Measurements from ENCODE around the gene LYRM4. TPM values are rescaled to one million over a fixed set of nuclear protein-coding genes. Genes with fewer than 3 reads are reported as not detected.

LYRM4 gene
- total RNA-seq, 1 donor from 2014 or later, result 19.2 TPM

GRCh38 chr6:5163247-5163646 is 97.5 kb downstream of the LYRM4 start:
- intact Hi-C loops (cut with DNase I), result no loop called here
- no peak for DNase-seq (ENCODE audit: extremely low spot score in 2 of 2)

GRCh38 chr6:5162355-5162754 is 98.4 kb downstream of the LYRM4 start:
- H3K9me3 ChIP-seq, result no peaks in the 10 kb centered on the region
- H3K36me3 ChIP-seq, result no peaks in the 10 kb centered on the region
- no peak overlapping the region for H3K27ac ChIP-seq
- intact Hi-C loops (cut with DNase I), result no loop called here
- TF ChIP-seq, protein P1, sequence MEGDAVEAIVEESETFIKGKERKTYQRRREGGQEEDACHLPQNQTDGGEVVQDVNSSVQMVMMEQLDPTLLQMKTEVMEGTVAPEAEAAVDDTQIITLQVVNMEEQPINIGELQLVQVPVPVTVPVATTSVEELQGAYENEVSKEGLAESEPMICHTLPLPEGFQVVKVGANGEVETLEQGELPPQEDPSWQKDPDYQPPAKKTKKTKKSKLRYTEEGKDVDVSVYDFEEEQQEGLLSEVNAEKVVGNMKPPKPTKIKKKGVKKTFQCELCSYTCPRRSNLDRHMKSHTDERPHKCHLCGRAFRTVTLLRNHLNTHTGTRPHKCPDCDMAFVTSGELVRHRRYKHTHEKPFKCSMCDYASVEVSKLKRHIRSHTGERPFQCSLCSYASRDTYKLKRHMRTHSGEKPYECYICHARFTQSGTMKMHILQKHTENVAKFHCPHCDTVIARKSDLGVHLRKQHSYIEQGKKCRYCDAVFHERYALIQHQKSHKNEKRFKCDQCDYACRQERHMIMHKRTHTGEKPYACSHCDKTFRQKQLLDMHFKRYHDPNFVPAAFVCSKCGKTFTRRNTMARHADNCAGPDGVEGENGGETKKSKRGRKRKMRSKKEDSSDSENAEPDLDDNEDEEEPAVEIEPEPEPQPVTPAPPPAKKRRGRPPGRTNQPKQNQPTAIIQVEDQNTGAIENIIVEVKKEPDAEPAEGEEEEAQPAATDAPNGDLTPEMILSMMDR (IDR thresholded peaks at IDR 0.05), result no peak
- TF ChIP-seq POLR2A (IDR thresholded peaks at IDR 0.05) (no peak), POLR2AphosphoS5 (IDR thresholded peaks at IDR 0.05; ENCODE audit: insufficient read depth in 1 of 2, low read depth in 1 of 2) (no peak)
- H3K4me3 ChIP-seq, result no peak overlapping the region
- no peaks in the 10 kb centered on the region for H3K27me3 ChIP-seq
- H3K4me1 ChIP-seq, result no peaks in the 10 kb centered on the region
- no peak for DNase-seq (ENCODE audit: extremely low spot score in 2 of 2)

More at GRCh38 chr6:5163247-5163646, 97.5 kb downstream of the LYRM4 start:
- Histone ChIP-seq H3K4me1 (no peaks in the 10 kb centered on the region), H3K27me3 (no peaks in the 10 kb centered on the region), H3K4me3 (no peak overlapping the region), H3K27ac (no peak overlapping the region), H3K36me3 (no peaks in the 10 kb centered on the region), H3K9me3 (no peaks in the 10 kb centered on the region)
- TF ChIP-seq POLR2AphosphoS5 (IDR thresholded peaks at IDR 0.05; ENCODE audit: insufficient read depth in 1 of 2, low read depth in 1 of 2), result no peak
- TF ChIP-seq, protein P1 (IDR thresholded peaks at IDR 0.05), result no peak
- TF ChIP-seq POLR2A (IDR thresholded peaks at IDR 0.05), result no peak

- TF ChIP-seq POLR2AphosphoS5 (IDR thresholded peaks at IDR 0.05; ENCODE audit: insufficient read depth in 1 of 2, low read depth in 1 of 2) (no peak), POLR2A (IDR thresholded peaks at IDR 0.05) (no peak)
- TF ChIP-seq, protein P1 (IDR thresholded peaks at IDR 0.05), result no peak
- intact Hi-C loops (cut with DNase I), result no loop called here
- Histone ChIP-seq H3K27ac (no peak overlapping the region), H3K9me3 (no peaks in the 10 kb centered on the region), H3K36me3 (no peaks in the 10 kb centered on the region), H3K4me1 (no peaks in the 10 kb centered on the region), H3K4me3 (no peak overlapping the region), H3K27me3 (no peaks in the 10 kb centered on the region)
- DNase-seq (ENCODE audit: extremely low spot score in 2 of 2), result no peak
These were observed 100.5 kb downstream of the LYRM4 start for GRCh38 chr6:5160206-5160605.

DNA sequence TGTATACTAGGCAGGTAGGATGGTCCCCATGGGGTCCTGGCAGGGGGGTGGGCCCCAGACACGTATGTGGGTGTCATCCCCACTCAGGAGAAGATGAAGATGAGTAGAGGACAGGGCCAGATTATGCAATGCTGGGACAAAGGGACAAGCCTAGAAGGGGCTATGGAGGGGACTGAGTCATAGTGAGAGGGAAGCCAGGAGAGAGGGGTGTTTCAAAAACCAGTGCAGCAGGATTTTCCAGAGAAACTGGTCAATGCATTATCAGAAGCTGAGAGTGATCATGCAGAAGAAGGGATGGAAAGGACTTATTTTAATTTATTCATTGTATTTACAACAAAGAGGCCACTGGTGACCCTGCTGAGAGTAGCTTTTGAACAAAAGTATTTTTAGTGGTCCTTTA is 101.6 kb downstream of the LYRM4 start:
- no peak for DNase-seq (ENCODE audit: extremely low spot score in 2 of 2)
- Histone ChIP-seq H3K4me1 (no peaks in the 10 kb centered on the region), H3K27me3 (no peaks in the 10 kb centered on the region), H3K4me3 (no peak overlapping the region), H3K9me3 (no peaks in the 10 kb centered on the region), H3K27ac (no peak overlapping the region), H3K36me3 (no peaks in the 10 kb centered on the region)
- TF ChIP-seq, protein P1 (IDR thresholded peaks at IDR 0.05), result no peak
- TF ChIP-seq POLR2A (IDR thresholded peaks at IDR 0.05), result no peak
- intact Hi-C loops (cut with DNase I), result no loop called here

GRCh38 chr6:5158180-5158579 is 102.6 kb downstream of the LYRM4 start:
- no peak overlapping the region for H3K4me3 ChIP-seq
- no peaks in the 10 kb centered on the region for H3K4me1 ChIP-seq
- no peaks in the 10 kb centered on the region for H3K36me3 ChIP-seq
- no peak for DNase-seq (ENCODE audit: extremely low spot score in 2 of 2)
- TF ChIP-seq POLR2A (IDR thresholded peaks at IDR 0.05), result no peak
- TF ChIP-seq, protein P1 (IDR thresholded peaks at IDR 0.05), result no peak
- no peak for TF ChIP-seq POLR2AphosphoS5 (IDR thresholded peaks at IDR 0.05; ENCODE audit: insufficient read depth in 1 of 2, low read depth in 1 of 2)
- no peak overlapping the region for H3K27ac ChIP-seq
- no peaks in the 10 kb centered on the region for H3K9me3 ChIP-seq
- intact Hi-C loops (cut with DNase I), result no loop called here
- no peaks in the 10 kb centered on the region for H3K27me3 ChIP-seq
